Upper lobe of left lung (tissue), 4 donors: ENCODE data around the gene FAM120B.

ENCODE experiments used
- CTCF ChIP-seq, 6 experiments: fragments of 450-650 bp in 4 of 6; fragments of 200-600 bp in 2 of 6; sonication (generic) in 2 of 6; IDR thresholded peaks; one replicate each; pipeline ENCODE4 v1.5.1; 2016 to 2019; ENCODE audit warnings: antibody characterized with exemption in 6 of 6
- EP300 ChIP-seq, 4 donors: sonication (generic); formaldehyde crosslinking; IDR thresholded peaks; one replicate each; pipeline ENCODE4 v1.5.1; 2017; ENCODE audit warnings: antibody characterized with exemption in 4 of 4, control low read depth in 2 of 4
- POLR2A ChIP-seq, 4 donors: fragments of 450-650 bp; IDR thresholded peaks; one replicate each; pipeline ENCODE4 v1.5.1; 2016 to 2017; ENCODE audit warnings: antibody characterized with exemption in 4 of 4, mild to moderate bottlenecking in 2 of 4
- POLR2AphosphoS5 ChIP-seq, 2 donors: sonication (generic); formaldehyde crosslinking; IDR thresholded peaks; one replicate each; pipeline ENCODE4 v1.5.1; 2017; ENCODE audit warnings: antibody characterized with exemption in 2 of 2

DNA sequence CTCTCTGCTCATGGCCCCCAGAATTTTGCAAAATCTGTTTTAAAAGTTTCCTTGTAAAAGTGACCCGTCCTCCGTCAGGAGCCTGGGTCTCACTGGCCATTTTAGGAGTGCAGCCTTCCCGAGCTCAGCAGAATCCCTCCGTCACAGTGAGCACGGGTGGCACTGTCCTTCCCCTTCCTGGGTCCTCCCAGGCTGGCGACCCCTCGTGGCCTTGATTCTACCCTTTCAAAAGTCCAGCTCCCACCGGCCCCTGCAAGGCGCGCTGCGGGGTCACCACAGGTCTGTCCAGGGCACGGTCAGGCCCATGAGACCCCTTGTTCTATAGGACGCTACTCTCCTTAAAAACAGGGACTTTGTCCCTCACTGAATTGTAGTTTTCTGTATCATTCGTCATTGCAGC, 133.9 kb downstream of the FAM120B start:
- TF ChIP-seq CTCF (IDR thresholded peaks at IDR 0.05) (no peak), POLR2AphosphoS5 (IDR thresholded peaks at IDR 0.05) (no peak), POLR2A (IDR thresholded peaks at IDR 0.05) (no peak), EP300 (IDR thresholded peaks at IDR 0.05) (no peak)
